ENCODE data around the gene HORMAD2.
"Not testable (repeated sequence)": the region's sequence is repeated elsewhere in the genome, so short reads cannot be mapped to it uniquely, and the experiment has no call there.

Gene HORMAD2

DNA sequence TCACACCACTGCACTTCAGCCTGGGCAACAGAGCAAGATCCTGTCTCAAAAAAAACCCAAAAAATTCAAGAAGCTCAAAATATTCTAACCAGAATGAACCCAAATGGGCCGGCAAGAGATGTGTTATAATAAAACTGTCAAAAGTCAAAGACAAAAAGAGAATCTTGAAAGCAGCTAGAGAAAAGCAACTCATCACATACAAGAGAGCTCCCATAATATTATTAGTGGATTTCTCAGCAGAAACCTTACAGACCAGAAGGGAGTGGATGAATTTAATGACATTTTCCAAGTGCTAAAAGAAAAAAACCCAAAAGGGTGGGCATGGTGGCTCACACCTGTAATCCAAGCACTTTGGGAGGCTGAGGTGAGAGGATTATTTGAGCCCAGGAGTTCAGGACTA is 22.9 kb upstream of the HORMAD2 start:
- DNase-seq (ENCODE audit: low read depth), result no peak

GRCh38 chr22:30059346-30060020 is 20.8 kb upstream of the HORMAD2 start:
- not testable (repeated sequence) for DNase-seq (ENCODE audit: low read depth)

DNA sequence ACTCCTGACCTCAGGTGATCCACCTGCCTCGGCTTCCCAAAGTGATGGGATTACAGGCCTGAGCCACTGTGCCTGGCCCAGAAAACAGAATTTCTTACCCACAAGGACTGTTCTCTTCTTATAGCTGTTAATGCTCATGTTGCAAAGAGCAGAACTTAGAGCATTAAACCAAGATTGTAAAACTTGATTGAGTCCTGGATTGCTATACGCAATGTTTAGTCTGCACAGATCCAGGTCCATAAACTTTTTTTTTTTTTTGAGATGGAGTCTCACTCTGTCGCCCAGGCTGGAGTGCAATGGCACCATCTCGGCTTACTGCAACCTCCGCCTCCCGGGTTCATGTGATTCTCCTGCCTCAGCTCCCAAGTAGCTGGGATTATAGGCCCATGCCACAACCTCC is 19.2 kb upstream of the HORMAD2 start:
- DNase-seq (ENCODE audit: low read depth), result not testable (repeated sequence)

GRCh38 chr22:30062259-30062658 is 18.0 kb upstream of the HORMAD2 start:
- no peak for DNase-seq (ENCODE audit: low read depth)

- DNase-seq (ENCODE audit: low read depth), result no peak
Measured at GRCh38 chr22:30062950-30063349, 17.3 kb upstream of the HORMAD2 start.

- DNase-seq (ENCODE audit: low read depth), result no peak
Measured at GRCh38 chr22:30064172-30064571, 16.1 kb upstream of the HORMAD2 start.

DNA sequence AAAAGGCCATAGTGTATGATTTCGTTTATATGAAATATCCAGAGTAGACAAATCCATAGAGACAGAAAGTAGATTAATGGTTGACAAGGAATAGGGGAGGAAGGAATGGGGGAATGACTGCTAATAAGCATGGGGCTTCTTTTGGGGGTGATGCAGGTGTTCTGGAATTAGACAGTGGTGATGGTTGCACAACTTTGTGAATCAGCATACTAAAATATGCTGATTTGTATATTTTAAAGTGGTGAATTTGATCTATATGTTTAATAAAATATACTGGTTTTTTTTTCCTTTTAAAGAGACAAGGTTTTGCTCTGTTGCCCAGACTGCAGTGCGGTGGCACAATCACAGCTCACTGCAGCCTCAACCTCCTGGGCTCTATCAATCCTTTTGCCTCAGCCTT is 6.5 kb upstream of the HORMAD2 start:
- DNase-seq (ENCODE audit: low read depth), result no peak

DNA sequence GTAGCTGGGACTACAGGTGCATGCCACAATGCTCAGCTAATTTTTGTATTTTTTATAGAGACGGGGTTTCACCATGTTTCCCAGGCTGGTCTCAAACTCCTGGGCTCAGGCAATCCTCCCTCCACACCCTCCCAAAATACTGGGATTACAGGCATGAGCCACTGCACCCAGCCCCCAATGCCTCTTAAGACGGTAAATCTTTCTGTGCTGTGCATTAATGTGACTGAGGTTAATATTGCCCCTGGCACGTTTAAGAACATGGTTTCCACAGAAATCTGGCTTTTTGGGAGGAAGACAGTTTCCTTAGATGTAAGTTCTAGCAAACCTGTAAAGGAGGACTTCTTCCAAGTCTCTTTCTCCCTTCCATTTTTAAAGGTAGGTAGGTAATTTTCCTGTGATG is 6.1 kb upstream of the HORMAD2 start:
- DNase-seq (ENCODE audit: low read depth), result no peak

DNA sequence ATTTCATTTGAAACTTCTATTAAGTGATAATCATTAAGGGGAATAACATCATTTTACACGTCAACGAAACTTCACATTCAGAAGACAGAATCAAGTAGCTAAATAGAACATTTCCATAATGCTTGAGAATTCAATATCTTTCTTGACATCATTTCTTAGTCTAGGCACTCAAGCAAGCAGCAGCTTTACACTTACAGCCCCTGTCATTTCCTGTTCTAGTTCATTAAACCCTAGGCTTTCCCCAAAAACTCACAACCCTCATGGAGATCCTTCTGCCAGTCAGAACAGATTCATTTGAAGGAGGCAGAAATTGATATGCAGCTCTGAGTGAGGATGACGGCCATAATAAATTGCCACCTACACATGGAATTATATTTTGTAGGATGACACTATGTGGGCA is 5.3 kb upstream of the HORMAD2 start:
- no peak for DNase-seq (ENCODE audit: low read depth)

GRCh38 chr22:30077279-30077880 is 2.9 kb upstream of the HORMAD2 start:
- DNase-seq (ENCODE audit: low read depth), result no peak

DNA sequence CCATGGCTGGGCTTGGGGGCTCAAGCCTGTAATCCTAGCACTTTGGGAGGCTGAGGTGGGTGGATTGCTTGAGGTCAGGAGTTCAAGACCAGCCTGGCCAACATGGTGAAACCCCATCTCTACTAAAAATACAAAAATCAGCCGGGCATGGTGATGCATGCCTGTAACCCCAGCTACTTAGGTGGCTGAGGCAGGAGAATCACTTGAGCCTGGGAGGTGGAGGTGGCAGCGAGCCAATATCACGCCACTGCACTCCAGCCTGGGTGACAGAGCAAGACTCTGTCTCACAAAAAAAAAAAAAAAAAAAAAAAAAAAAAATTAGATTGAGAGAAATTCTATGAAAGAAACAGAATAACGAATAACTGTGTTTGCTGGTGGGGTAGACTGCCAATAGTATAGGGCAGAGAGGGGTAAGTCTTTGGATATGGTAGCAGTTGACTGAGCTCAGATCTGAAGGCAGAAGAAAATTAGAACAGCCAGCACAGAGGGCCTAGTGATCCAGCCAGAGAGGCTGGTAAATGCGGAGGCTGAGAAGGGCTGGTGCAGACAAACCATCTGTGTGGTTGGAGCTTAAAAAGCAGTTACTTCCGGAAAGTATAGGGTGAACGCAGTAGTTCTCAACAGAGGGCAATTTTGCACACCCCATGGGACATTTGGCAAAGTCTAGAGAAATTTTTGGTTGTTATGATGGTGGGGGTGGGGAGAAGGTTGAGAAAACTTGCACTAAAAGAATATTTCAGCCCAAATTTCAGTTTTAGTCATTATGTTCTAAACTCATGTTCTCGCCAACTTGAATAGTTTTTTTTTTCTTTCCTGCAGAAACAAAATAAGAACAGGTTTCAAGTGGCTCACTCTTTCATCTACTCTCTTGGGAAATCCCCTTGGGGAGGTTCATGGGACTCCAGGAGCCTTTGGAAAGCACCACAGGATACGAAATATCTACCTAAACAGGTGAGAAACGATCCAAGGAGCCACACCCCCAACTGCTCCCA is 1.6 kb upstream of the HORMAD2 start:
- no peak for DNase-seq (ENCODE audit: low read depth)

DNA sequence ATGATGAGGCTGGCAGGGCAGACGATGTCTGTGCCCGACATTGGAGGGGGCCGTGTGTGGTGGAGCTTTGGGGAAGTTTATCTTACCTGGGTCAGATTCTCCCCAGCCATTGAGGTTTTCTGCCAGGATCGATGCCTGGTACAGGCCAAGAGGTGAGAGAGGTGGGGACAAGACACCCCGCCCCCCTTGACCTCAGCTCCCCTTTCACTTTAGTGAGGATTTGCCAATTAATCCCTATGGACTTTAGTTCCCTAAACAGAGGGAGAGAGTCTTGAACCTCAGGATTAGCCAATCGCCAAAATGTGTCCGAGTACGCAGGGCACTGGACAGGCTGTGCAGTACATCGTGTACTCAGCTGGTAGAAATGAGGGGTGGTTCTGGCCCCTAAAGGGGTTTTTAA is 541 bp downstream of the HORMAD2 start:
- no peak for DNase-seq (ENCODE audit: low read depth)

DNA sequence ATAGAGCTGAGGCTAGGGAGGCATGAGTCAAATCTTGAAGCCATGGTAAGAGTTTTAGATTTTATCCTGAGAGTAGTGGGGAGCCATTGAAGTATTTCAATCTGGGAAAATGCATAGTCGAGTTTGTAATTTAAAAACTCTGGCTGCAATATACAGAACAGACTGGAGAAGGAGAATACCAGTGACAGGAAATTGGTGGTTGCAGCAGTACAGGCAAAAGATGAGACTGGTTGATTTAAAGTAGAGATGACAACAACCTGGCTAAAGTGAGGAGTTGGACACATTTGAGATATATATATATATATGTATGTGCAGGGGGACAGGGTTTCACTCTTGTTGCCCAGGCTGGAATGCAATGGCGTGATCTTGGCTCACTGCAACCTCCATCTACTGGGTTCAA is 6.2 kb downstream of the HORMAD2 start:
- DNase-seq (ENCODE audit: low read depth), result no peak

GRCh38 chr22:30087037-30087436 is 6.8 kb downstream of the HORMAD2 start:
- not testable (repeated sequence) for DNase-seq (ENCODE audit: low read depth)

DNA sequence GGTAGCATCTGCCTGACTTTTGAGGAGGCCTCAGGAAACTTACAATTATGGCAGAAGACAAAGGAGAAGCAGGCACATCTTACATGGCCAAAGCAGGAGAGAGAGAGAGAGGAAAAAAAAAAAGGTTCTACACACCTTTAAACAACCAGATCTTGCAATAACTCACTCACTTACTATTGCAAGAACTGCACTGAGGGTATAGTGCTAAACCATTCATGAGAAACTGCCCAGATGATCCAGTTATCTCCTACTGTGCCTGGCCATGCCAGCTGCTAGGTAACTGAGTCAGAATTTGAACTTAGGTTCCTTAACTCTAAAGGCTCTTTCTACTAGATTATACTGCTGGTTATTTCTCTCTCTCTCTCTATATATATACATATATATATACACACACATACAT is 7.3 kb downstream of the HORMAD2 start:
- DNase-seq (ENCODE audit: low read depth), result no peak

- DNase-seq (ENCODE audit: low read depth), result no peak
Measured at GRCh38 chr22:30088468-30088867, 8.2 kb downstream of the HORMAD2 start.

GRCh38 chr22:30089655-30089974 is 9.4 kb downstream of the HORMAD2 start:
- no peak for DNase-seq (ENCODE audit: low read depth)

DNA sequence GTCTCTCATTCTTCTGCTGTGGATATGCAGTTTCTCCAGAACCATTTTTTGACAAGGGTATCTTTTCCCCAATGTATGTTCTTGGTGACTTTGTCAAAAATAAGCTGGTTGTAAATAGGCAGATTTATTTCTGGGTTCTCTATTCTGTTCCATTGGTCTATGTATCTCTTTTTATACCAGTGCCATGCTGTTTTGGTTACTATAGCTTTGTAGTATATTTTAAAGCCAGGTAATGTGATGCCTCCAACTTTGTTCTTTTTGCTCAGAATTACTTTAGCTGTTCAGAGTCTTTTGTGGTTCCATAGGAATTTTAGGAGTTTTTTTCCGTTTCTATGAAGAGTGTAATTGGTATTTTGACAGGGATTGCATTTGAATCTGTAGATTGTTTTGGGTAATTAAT is 12.4 kb downstream of the HORMAD2 start:
- DNase-seq (ENCODE audit: low read depth), result no peak

DNA sequence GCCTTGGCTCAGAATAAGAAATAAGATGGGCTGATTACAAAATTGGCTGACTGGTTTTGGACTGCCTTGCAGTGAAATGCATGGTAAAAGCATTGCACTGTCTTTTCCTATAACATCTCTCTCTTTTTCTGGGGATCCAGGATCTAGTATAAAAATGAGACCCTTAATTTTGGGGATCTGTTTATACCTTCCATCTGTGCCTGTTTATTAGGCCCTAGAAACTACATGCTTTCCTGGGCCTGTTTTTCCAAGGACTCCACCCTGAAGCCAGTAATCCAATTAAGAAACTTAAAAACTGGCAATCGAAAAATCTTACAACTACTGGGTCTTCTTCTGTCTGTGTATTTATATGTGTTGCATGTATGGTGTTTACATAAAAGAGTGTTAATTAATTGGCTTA is 14.5 kb downstream of the HORMAD2 start:
- no peak for DNase-seq (ENCODE audit: low read depth)

DNA sequence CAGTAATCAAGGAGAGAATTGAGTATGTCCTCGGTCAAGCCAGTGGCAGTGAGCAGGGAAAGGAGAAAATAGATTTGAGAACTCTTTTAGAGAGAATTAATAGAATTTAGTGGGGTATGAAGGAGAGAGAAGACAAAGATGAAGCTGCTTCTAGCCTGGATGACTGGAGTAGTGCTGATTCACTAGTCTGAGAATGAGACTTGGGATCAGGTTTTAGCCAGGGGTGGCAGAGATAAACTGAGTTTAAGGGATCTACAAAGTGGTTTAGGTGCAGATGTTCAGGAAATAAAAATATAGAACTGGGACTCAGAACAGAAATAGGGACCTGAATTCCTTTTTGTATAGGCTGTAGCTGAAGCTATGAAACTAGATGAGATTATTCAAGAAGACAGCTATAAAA is 17.6 kb downstream of the HORMAD2 start:
- no peak for DNase-seq (ENCODE audit: low read depth)

GRCh38 chr22:30100770-30101169 is 20.5 kb downstream of the HORMAD2 start:
- not testable (repeated sequence) for DNase-seq (ENCODE audit: low read depth)

GRCh38 chr22:30104501-30105156 is 24.4 kb downstream of the HORMAD2 start:
- DNase-seq (ENCODE audit: low read depth), result no peak

- no peak for DNase-seq (ENCODE audit: low read depth)
Measured at GRCh38 chr22:30105483-30105882, 25.2 kb downstream of the HORMAD2 start.
